Natural killer cell treated with Interleukin-12 subunit alpha and Interleukin-12 subunit beta and Interleukin-15 and Interleukin-18, amount 100 ng/mL, for 72 hours (primary cell): ENCODE measurements around the gene RNASE11. TPM values are rescaled to one million over a fixed set of nuclear protein-coding genes. Genes with fewer than 3 reads are reported as not detected.

ENCODE experiments used
- ATAC-seq, 2 donors: fragments of 150-1000 bp; cut with Tn5 transposase in 1 of 2; sonication (Bioruptor Pico), chemical (Tn5 transposase) in 1 of 2; 2 replicates each; pipeline ENCODE4 v1.10.0; 2021
- DNase-seq: peaks from one replicate; pipeline ENCODE4 v3.0.0; 2022; ENCODE audit warnings: low spot score
- H3K27ac Mint-ChIP-seq, 2 donors: 1 replicate in 1 of 2; 2 replicates in 1 of 2; pipeline ENCODE4 v1.8.0; 2022; ENCODE audit warnings: mixed read lengths in 2 of 2, mild to moderate bottlenecking in 1 of 2, moderate library complexity in 1 of 2
- H3K27me3 Mint-ChIP-seq, 2 donors: 1 replicate in 1 of 2; 2 replicates in 1 of 2; pipeline ENCODE4 v1.8.0; 2022; ENCODE audit warnings: mixed read lengths in 2 of 2
- H3K36me3 Mint-ChIP-seq: one replicate; pipeline ENCODE4 v1.8.0; 2022; ENCODE audit warnings: mixed read lengths
- H3K4me1 Mint-ChIP-seq, 2 donors: 1 replicate in 1 of 2; 2 replicates in 1 of 2; pipeline ENCODE4 v1.8.0; 2022; ENCODE audit warnings: low read depth in 2 of 2, mixed read lengths in 2 of 2, mild to moderate bottlenecking in 1 of 2
- H3K4me3 Mint-ChIP-seq: one replicate; pipeline ENCODE4 v1.8.0; 2022; ENCODE audit warnings: mixed read lengths
- H3K9me3 Mint-ChIP-seq: 2 replicates; pipeline ENCODE4 v1.8.0; 2022; ENCODE audit warnings: mixed read lengths
- total RNA-seq, 2 donors: library from RNA; stranded (reverse); gene quantifications; one replicate each; pipeline ENCODE4 v1.2.3, GENCODE V29; 2022

Gene RNASE11
- total RNA-seq, 2 donors from 2014 or later: not detected

DNA sequence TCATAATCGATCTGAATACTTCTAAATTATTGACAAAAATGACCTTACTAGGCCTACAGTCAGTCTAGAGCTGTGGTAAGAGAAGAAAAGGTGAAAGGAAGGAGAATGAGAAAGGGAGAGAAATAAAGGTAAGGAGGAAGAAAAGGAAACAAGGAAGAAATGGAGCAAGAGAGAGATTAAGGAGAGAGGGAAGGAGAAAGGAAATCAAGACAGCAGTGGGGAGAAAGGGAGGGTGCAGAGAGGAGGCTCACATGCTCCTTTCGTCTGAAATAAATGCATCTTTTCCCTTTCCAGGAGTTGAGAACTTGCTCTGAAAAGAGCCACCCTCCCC lies 30.6 kb downstream of the RNASE11 start:
- ATAC-seq: no peak
- no peaks in the 10 kb centered on the region for H3K4me1 Mint-ChIP-seq
- no peaks in the 10 kb centered on the region for H3K9me3 Mint-ChIP-seq

GRCh38 chr14:20556500-20557211 lies 31.1 kb downstream of the RNASE11 start:
- Mint-ChIP-seq H3K4me1 (no peaks in the 10 kb centered on the region), H3K27ac (no peak overlapping the region), H3K4me3 (no peak overlapping the region), H3K9me3 (no peaks in the 10 kb centered on the region), H3K27me3 (peaks cover 9 to 15% of the 10 kb centered on the region in 2 donors), H3K36me3 (no peaks in the 10 kb centered on the region)
- DNase-seq: no peak
- ATAC-seq: no peak

More for the DNA sequence above, 30.6 kb downstream of the RNASE11 start:
- Mint-ChIP-seq H3K4me3 (no peak overlapping the region), H3K27me3 (peaks cover 9 to 15% of the 10 kb centered on the region in 2 donors), H3K36me3 (no peaks in the 10 kb centered on the region), H3K27ac (no peak overlapping the region)
- no peak for DNase-seq

GRCh38 chr14:20555845-20556244 lies 32.0 kb downstream of the RNASE11 start:
- no peaks in the 10 kb centered on the region for H3K4me1 Mint-ChIP-seq
- H3K27ac Mint-ChIP-seq: no peak overlapping the region
- no peaks in the 10 kb centered on the region for H3K36me3 Mint-ChIP-seq
- no peak for DNase-seq
- H3K9me3 Mint-ChIP-seq: no peaks in the 10 kb centered on the region
- no peak overlapping the region for H3K4me3 Mint-ChIP-seq
- peaks cover 6 to 15% of the 10 kb centered on the region in 2 donors for H3K27me3 Mint-ChIP-seq
- no peak for ATAC-seq

DNA sequence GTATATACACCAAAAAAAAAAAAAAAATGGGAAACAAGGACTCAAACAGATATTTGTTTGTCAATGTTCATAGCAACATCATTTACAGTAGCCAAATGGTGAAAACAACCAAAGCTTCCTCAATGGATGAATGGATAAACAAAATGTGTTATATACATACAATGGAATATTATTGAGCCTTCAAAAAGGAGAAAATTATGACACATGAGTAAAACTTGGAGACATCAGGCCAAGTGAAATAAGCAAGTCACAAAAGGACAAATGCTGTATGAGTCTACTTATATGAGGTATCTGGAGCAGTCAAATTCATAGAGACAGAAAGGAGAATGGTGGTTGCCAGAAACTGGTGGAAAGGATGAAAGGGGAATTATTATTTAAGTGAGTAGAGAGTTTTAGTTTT lies 34.8 kb downstream of the RNASE11 start:
- no peak for ATAC-seq
- no peaks in the 10 kb centered on the region for H3K4me1 Mint-ChIP-seq
- peaks cover 10 to 14% of the 10 kb centered on the region in 2 donors for H3K27me3 Mint-ChIP-seq
- no peak for DNase-seq
- no peaks in the 10 kb centered on the region for H3K36me3 Mint-ChIP-seq
- H3K9me3 Mint-ChIP-seq: no peaks in the 10 kb centered on the region
- no peak overlapping the region for H3K4me3 Mint-ChIP-seq
- no peak overlapping the region for H3K27ac Mint-ChIP-seq

GRCh38 chr14:20551606-20552005 lies 36.2 kb downstream of the RNASE11 start:
- Mint-ChIP-seq H3K36me3 (no peaks in the 10 kb centered on the region), H3K4me3 (no peak overlapping the region), H3K9me3 (no peaks in the 10 kb centered on the region), H3K27ac (no peak overlapping the region), H3K4me1 (no peaks in the 10 kb centered on the region), H3K27me3 (peaks cover 5 to 8% of the 10 kb centered on the region in 2 donors)
- ATAC-seq (no peak), DNase-seq (no peak)

DNA sequence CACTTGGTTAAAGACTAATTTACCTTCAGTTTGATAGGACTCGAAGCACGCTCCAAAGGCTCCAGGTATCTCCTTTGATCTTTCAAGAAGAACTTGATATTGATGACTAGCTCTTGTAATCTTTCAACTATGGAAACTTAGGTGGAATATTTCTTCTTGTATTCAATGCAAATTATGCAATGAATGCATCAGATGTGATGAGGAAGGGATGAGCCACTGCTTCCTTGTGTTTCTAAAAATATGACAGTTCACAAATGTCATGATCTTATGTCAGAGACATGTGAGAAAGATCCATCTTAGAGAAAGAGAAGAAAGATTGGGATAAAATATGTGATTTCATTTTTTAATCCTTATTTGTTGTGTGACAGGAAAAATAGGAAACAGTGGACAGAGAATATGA lies 36.9 kb downstream of the RNASE11 start:
- no peaks in the 10 kb centered on the region for H3K4me1 Mint-ChIP-seq
- H3K9me3 Mint-ChIP-seq: no peaks in the 10 kb centered on the region
- ATAC-seq (no peak), DNase-seq (no peak)
- H3K36me3 Mint-ChIP-seq: no peaks in the 10 kb centered on the region
- H3K27ac Mint-ChIP-seq: no peak overlapping the region
- H3K27me3 Mint-ChIP-seq: peaks cover 3 to 14% of the 10 kb centered on the region in 2 donors
- no peak overlapping the region for H3K4me3 Mint-ChIP-seq

DNA sequence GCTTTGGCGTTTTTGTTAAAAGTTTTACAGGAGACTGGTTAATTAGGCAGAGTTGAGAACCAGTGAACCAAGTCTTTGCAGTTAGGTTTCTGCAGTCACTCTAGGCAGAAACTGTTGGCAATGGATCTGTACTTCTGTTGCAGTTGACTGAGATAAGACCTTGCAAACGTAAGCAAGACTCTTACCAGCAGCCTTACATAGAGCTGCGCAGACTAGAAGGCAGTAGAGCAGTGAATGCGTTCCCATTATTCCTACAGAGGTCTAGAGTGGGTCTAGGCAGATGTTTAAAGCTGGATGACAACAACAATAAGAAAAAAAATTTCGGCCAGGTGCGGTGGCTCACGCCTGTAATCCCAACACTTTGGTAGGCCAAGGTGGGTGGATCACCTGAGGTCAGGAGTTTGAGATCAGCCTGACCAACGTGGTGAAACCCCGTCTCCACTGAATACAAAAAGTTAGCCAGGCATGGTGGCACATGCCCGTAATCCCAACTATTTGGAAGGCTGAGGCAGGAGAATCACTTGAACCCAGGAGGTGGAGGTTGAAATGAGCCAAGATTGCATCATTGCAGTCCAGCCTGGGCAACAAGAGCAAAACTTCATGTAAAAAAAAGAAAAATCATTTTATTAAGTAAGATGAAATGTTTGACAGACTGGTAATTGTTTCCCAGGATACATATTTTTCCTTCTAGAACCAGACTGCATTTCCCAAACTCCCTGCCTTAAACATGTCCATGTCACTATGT lies 39.2 kb downstream of the RNASE11 start:
- no peaks in the 10 kb centered on the region for H3K9me3 Mint-ChIP-seq
- no peaks in the 10 kb centered on the region for H3K36me3 Mint-ChIP-seq
- peaks cover 14 to 38% of the 10 kb centered on the region in 2 donors for H3K27me3 Mint-ChIP-seq
- DNase-seq (no peak), ATAC-seq (no peak)
- H3K4me3 Mint-ChIP-seq: no peak overlapping the region
- H3K27ac Mint-ChIP-seq: no peak overlapping the region
- no peaks in the 10 kb centered on the region for H3K4me1 Mint-ChIP-seq

- no peaks in the 10 kb centered on the region for H3K36me3 Mint-ChIP-seq
- H3K9me3 Mint-ChIP-seq: no peaks in the 10 kb centered on the region
- peaks cover 20 to 45% of the 10 kb centered on the region in 2 donors for H3K27me3 Mint-ChIP-seq
- ATAC-seq: no peak
- DNase-seq: no peak
- H3K4me1 Mint-ChIP-seq: no peaks in the 10 kb centered on the region
- no peak overlapping the region for H3K4me3 Mint-ChIP-seq
- H3K27ac Mint-ChIP-seq: no peak overlapping the region
These were observed 40.9 kb downstream of the RNASE11 start for GRCh38 chr14:20546877-20547276.

DNA sequence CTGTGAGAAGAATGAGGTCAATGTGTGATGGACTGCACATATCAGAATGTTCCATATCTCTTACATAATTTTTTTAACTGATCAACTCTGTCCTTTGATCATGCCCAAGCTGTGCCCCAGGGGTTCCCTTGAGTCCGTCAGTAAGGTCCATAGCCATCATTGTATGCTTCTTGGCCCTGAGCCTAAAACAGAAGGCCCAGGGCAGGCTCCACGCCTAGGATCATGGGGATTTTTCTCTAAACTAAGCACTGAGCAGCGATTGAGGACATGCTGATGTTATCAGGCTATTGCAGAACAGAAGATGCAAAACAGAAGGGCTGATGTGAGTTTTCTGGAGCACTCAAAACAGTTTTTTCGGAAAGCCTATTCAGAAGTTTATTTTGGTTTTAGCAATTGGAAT lies 47.9 kb downstream of the RNASE11 start:
- Mint-ChIP-seq H3K4me3 (no peak overlapping the region), H3K9me3 (no peaks in the 10 kb centered on the region), H3K27ac (no peak overlapping the region), H3K4me1 (no peaks in the 10 kb centered on the region), H3K36me3 (no peaks in the 10 kb centered on the region), H3K27me3 (peaks cover 14 to 25% of the 10 kb centered on the region in 2 donors)
- ATAC-seq (no peak), DNase-seq (no peak)

Other genes with a start within 250 kb of the RNASE11 start
- 10 to 100 TPM; 23.7 to 37.2 TPM for gene PARP2, start 244.4 kb downstream of the RNASE11 start, total RNA-seq
- gene TEP1, start 174.5 kb downstream of the RNASE11 start, total RNA-seq: 10 to 100 TPM; 38.2 to 47.6 TPM
- gene KLHL33, start 151.8 kb downstream of the RNASE11 start, total RNA-seq: under 1 TPM; 0.22 to 0.43 TPM
- gene OSGEP, start 133.2 kb downstream of the RNASE11 start, total RNA-seq: 10 to 100 TPM; 43.1 to 78.0 TPM
- 100 to 1,000 TPM; 130 to 151 TPM for gene APEX1, start 132.8 kb downstream of the RNASE11 start, total RNA-seq
- gene PIP4P1, start 126.6 kb downstream of the RNASE11 start, total RNA-seq: 10 to 100 TPM; 33.3 to 34.5 TPM
- gene PNP, start 118.6 kb downstream of the RNASE11 start, total RNA-seq: 100 to 1,000 TPM; 124 to 199 TPM
- gene RNASE10, start 82.5 kb downstream of the RNASE11 start, total RNA-seq: under 1 TPM; 0.50 to 0.75 TPM
- gene RNASE9, start 27.0 kb downstream of the RNASE11 start, total RNA-seq: not detected
- not detected for gene RNASE12, start 3.4 kb upstream of the RNASE11 start, total RNA-seq
- gene OR6S1, start 53.7 kb upstream of the RNASE11 start, total RNA-seq: not detected
- 1 to 10 TPM in 1 of 2 donors, under 1 TPM in 1; 0.50 to 1.2 TPM for gene RNASE4, start 96.6 kb upstream of the RNASE11 start, total RNA-seq
- 1 to 10 TPM in 1 of 2 donors, under 1 TPM in 1; 0.78 to 1.6 TPM for gene ANG, start 100.8 kb upstream of the RNASE11 start, total RNA-seq
- not detected for gene EDDM3A, start 157.9 kb upstream of the RNASE11 start, total RNA-seq
- not detected for gene EDDM3B, start 180.4 kb upstream of the RNASE11 start, total RNA-seq
- 1 to 10 TPM in 1 of 2 donors, under 1 TPM in 1; 0.56 to 1.3 TPM for gene RNASE6, start 193.3 kb upstream of the RNASE11 start, total RNA-seq
- gene RNASE1, start 214.8 kb upstream of the RNASE11 start, total RNA-seq: not detected